ENCODE results near the gene LRRC4C.

GRCh38 chr11:41121600-41121999 is 337.9 kb downstream of the LRRC4C start:
- no peak for TF ChIP-seq CTCF (conservative IDR thresholded peaks at IDR 0.05; ENCODE audit: low read depth, low read length)
- no peak for TF ChIP-seq EZH2phosphoT487 (IDR thresholded peaks at IDR 0.05; ENCODE audit: borderline replicate concordance, low read length)
